Measurements from ENCODE around the gene TECTA. TPM values are rescaled to one million over a fixed set of nuclear protein-coding genes. Genes with fewer than 3 reads are reported as not detected.

The TECTA gene
- total and polyA plus RNA-seq, 2 donors (not counting 1 experiment from before 2014, with no cell fraction given), result 0.30 to 0.33 TPM

- no peaks in the 10 kb centered on the region for H3K79me2 ChIP-seq (ENCODE audit: control insufficient read depth, insufficient read depth, low read length)
- DNase-seq (ENCODE audit: low read depth in 2 of 2), result no peak
- no peak overlapping the region for H3K27ac ChIP-seq (ENCODE audit: insufficient read depth, low read length)
- peaks cover 3% of the 10 kb centered on the region for H3K27me3 ChIP-seq (ENCODE audit: control insufficient read depth, insufficient read depth, low read length)
- no peak overlapping the region for H3K4me3 ChIP-seq (replicated peaks in 1 of 4; ENCODE audit: control extremely low read depth in 1 of 4, insufficient read depth in 1 of 4, low read depth in 3 of 4, low read length in 4 of 4)
- no peaks in the 10 kb centered on the region for H3K9me3 ChIP-seq (ENCODE audit: control insufficient read depth, insufficient read depth, low read depth, low read length)
- H3K36me3 ChIP-seq (ENCODE audit: control insufficient read depth, insufficient read depth, low read length), result no peaks in the 10 kb centered on the region
- H2AFZ ChIP-seq (ENCODE audit: low read length), result no peak overlapping the region
- H4K20me1 ChIP-seq (ENCODE audit: control insufficient read depth, extremely low read depth, insufficient read depth, low read length), result no peaks in the 10 kb centered on the region
- H3K4me1 ChIP-seq (ENCODE audit: control insufficient read depth, extremely low read depth, insufficient read depth, low read length), result no peaks in the 10 kb centered on the region
- TF ChIP-seq CTCF (conservative IDR thresholded peaks at IDR 0.05 in 1 of 2, IDR thresholded peaks at IDR 0.05 in 1 of 2; ENCODE audit: low read depth in 1 of 2, low read length in 2 of 2), result no peak
- TF ChIP-seq EZH2 (IDR thresholded peaks at IDR 0.05; ENCODE audit: low read length, missing control alignments), result no peak
- no peak overlapping the region for H3K9ac ChIP-seq (ENCODE audit: insufficient read depth, low read length)
- H3K4me2 ChIP-seq (ENCODE audit: extremely low read depth, insufficient read depth, low read length), result no peak overlapping the region
Observed at GRCh38 chr11:121095561-121095960, 5.5 kb upstream of the TECTA start.

GRCh38 chr11:121099364-121099763, 1.7 kb upstream of the TECTA start:
- no peak for DNase-seq (ENCODE audit: low read depth in 2 of 2)
- no peak overlapping the region for H3K9ac ChIP-seq (ENCODE audit: insufficient read depth, low read length)
- peaks cover 3% of the 10 kb centered on the region for H3K27me3 ChIP-seq (ENCODE audit: control insufficient read depth, insufficient read depth, low read length)
- no peaks in the 10 kb centered on the region for H3K36me3 ChIP-seq (ENCODE audit: control insufficient read depth, insufficient read depth, low read length)
- no peaks in the 10 kb centered on the region for H3K79me2 ChIP-seq (ENCODE audit: control insufficient read depth, insufficient read depth, low read length)
- no peak for TF ChIP-seq EZH2 (IDR thresholded peaks at IDR 0.05; ENCODE audit: low read length, missing control alignments)
- no peak for TF ChIP-seq CTCF (conservative IDR thresholded peaks at IDR 0.05 in 1 of 2, IDR thresholded peaks at IDR 0.05 in 1 of 2; ENCODE audit: low read depth in 1 of 2, low read length in 2 of 2)
- no peak overlapping the region for H3K4me3 ChIP-seq (replicated peaks in 1 of 4; ENCODE audit: control extremely low read depth in 1 of 4, insufficient read depth in 1 of 4, low read depth in 3 of 4, low read length in 4 of 4)
- H3K4me2 ChIP-seq (ENCODE audit: extremely low read depth, insufficient read depth, low read length), result no peak overlapping the region
- H2AFZ ChIP-seq (ENCODE audit: low read length), result no peak overlapping the region
- no peaks in the 10 kb centered on the region for H3K4me1 ChIP-seq (ENCODE audit: control insufficient read depth, extremely low read depth, insufficient read depth, low read length)
- no peaks in the 10 kb centered on the region for H4K20me1 ChIP-seq (ENCODE audit: control insufficient read depth, extremely low read depth, insufficient read depth, low read length)
- H3K27ac ChIP-seq (ENCODE audit: insufficient read depth, low read length), result no peak overlapping the region
- H3K9me3 ChIP-seq (ENCODE audit: control insufficient read depth, insufficient read depth, low read depth, low read length), result no peaks in the 10 kb centered on the region

GRCh38 chr11:121099885-121100284, 1.2 kb upstream of the TECTA start:
- no peaks in the 10 kb centered on the region for H3K9me3 ChIP-seq (ENCODE audit: control insufficient read depth, insufficient read depth, low read depth, low read length)
- no peak overlapping the region for H3K9ac ChIP-seq (ENCODE audit: insufficient read depth, low read length)
- H3K79me2 ChIP-seq (ENCODE audit: control insufficient read depth, insufficient read depth, low read length), result no peaks in the 10 kb centered on the region
- no peaks in the 10 kb centered on the region for H3K36me3 ChIP-seq (ENCODE audit: control insufficient read depth, insufficient read depth, low read length)
- TF ChIP-seq EZH2 (IDR thresholded peaks at IDR 0.05; ENCODE audit: low read length, missing control alignments), result no peak
- TF ChIP-seq CTCF (conservative IDR thresholded peaks at IDR 0.05 in 1 of 2, IDR thresholded peaks at IDR 0.05 in 1 of 2; ENCODE audit: low read depth in 1 of 2, low read length in 2 of 2), result no peak
- no peaks in the 10 kb centered on the region for H4K20me1 ChIP-seq (ENCODE audit: control insufficient read depth, extremely low read depth, insufficient read depth, low read length)
- H2AFZ ChIP-seq (ENCODE audit: low read length), result no peak overlapping the region
- no peak overlapping the region for H3K27ac ChIP-seq (ENCODE audit: insufficient read depth, low read length)
- H3K4me1 ChIP-seq (ENCODE audit: control insufficient read depth, extremely low read depth, insufficient read depth, low read length), result no peaks in the 10 kb centered on the region
- H3K4me3 ChIP-seq (replicated peaks in 1 of 4; ENCODE audit: control extremely low read depth in 1 of 4, insufficient read depth in 1 of 4, low read depth in 3 of 4, low read length in 4 of 4), result no peak overlapping the region
- H3K27me3 ChIP-seq (ENCODE audit: control insufficient read depth, insufficient read depth, low read length), result peaks cover 3% of the 10 kb centered on the region
- DNase-seq (ENCODE audit: low read depth in 2 of 2), result peak; percentile 41 to 55
- H3K4me2 ChIP-seq (ENCODE audit: extremely low read depth, insufficient read depth, low read length), result no peak overlapping the region
